ENCODE data around the gene DHDH.
"Not testable (repeated sequence)": the region's sequence is repeated elsewhere in the genome, so short reads cannot be mapped to it uniquely, and the experiment has no call there.

The DHDH gene

DNA sequence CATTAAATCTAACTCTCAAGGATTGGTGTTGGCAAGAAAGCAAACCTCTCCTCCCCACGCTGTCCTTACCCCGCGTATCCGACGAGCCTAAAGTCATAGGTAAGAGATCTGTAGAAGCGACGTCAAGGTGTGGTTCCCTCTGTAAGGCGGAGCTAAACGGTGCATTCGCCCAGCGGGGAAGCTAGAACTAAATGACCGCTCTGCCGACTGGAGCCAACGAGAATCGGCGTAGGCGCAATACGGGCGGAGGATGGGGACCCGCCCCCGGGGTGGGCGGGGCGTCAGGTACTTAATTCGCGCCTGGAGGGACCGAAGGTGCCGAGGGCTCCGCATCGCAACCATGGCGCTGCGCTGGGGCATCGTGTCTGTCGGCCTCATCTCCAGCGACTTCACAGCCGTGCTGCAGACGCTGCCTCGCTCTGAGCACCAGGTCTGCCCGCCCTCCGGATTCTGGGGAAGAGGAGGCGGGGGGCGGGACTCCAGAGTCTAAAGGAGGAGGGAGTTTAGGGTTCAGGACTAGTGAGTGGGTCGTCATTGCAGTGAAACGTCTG lies at the start of gene DHDH:
Gene DHDH (plus strand): TSS at position 318 of the 551 bp plus-strand sequence. CDS start 23 bp downstream, at position 341.
- peak; percentile 39 for DNase-seq

- DNase-seq, result no peak
Observed at GRCh38 chr19:48883726-48884125, 49.8 kb upstream of the DHDH start.

GRCh38 chr19:48887861-48888612 lies 45.5 kb upstream of the DHDH start:
- DNase-seq, result no peak

GRCh38 chr19:48889496-48889895 lies 44.0 kb upstream of the DHDH start:
- not testable (repeated sequence) for DNase-seq

DNA sequence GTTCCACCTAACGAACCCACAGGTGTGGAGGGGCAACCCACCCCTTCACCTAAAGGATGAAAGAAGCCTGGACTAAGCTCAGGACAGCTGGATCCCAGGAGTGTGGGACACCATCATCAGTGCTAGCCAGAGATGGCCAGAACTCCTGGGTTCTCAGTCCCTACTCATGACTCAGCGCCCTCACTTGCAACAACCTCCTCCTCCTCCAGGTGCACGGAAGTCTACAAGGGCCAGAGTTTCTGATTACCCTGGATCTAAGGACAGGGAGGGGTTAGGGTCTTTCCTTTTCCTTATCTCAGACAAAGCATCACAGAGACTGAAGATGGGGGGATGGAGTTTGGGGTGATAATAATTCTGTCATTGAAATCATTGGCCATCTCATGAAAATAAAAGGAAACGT lies 42.9 kb upstream of the DHDH start:
- DNase-seq, result no peak

DNA sequence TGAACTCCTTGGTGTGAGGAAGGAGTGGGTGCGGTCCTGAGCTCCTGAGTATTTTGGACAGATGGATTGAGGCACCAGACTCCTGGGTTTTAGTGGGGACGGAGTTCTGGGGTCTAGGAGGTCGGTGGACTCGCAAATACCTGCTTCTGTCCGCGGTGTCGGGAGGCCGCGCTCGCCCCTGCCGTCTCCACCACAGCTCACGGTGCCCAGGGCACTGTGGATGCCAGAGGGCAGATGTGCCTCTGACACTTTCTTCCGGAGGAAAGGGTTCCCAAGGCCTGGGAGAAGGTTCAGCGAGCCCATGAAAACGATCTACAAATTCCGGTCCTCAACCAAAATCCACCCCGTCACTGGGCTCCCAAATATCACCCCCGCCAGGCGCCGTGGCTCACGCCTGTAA lies 38.3 kb upstream of the DHDH start:
- DNase-seq, result no peak

- DNase-seq, result no peak
Observed at GRCh38 chr19:48896191-48896720, 37.2 kb upstream of the DHDH start.

DNA sequence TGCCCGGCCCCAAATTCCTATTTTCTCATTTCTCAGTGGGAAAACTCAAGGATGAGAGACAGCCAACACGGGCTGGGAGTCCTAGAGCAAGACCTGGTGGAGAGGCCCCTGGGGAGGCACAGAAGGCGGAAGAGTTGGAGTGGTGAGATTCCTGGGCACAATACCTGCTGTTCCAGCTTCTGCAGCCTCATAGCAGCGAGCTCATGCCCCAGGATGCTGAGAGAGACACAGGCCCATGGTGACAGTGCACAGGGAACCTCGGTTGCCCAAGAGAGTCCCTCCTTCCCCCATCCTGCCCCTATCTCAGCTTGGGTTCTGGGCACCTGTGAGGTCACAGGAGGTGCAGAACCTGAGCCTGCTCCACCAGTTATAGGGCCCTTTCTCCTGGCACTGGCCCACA lies 36.3 kb upstream of the DHDH start:
- no peak for DNase-seq

GRCh38 chr19:48899386-48899749 lies 34.1 kb upstream of the DHDH start:
- not testable (repeated sequence) for DNase-seq

- DNase-seq, result peak; percentile 96
Observed at GRCh38 chr19:48899781-48900476, 33.6 kb upstream of the DHDH start, which contains the start of gene NUCB1. Gene NUCB1 (plus strand): TSS chr19:48900312. CDS start chr19:48900797, 485 bp downstream.

DNA sequence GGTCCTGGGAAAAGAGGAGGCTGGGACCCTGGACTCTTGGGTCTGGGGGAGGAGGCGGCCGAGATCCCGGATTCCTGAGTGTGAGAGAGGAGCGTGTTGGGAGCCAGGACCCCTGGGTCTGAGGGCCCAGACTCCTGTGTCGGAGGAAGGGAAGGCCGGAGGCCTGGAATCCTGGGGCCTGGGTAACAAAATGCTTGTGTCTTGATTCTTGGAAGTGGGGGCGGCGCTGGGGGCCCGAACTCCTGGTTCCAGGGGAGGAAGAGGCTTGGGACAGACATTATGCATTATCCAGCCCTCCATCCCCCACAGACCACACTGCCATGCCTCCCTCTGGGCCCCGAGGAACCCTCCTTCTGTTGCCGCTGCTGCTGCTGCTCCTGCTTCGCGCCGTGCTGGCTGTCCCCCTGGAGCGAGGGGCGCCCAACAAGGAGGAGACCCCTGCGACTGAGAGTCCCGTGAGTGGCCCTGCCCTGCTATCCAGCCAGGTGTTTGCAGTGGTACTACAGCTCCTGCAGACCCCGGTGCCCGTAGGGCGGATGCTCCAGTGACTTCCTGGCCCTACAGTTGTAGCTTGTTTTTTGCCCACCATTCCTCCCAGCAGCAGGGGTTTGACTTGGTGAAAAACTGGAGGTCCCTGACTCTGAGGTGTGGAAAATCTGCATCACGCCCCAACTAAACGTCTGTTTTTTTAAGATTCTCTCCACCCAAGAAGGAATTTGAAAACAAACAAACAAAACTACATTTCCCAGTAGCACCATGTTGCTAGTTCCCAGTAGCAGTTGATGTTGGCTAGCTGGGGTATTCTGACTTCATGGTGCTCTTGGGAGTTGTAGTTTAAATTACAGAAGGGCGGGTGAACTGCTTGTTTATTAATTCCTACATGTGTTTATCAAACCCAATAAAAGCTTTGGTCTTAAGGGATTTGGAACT lies 32.8 kb upstream of the DHDH start:
- no peak for DNase-seq

DNA sequence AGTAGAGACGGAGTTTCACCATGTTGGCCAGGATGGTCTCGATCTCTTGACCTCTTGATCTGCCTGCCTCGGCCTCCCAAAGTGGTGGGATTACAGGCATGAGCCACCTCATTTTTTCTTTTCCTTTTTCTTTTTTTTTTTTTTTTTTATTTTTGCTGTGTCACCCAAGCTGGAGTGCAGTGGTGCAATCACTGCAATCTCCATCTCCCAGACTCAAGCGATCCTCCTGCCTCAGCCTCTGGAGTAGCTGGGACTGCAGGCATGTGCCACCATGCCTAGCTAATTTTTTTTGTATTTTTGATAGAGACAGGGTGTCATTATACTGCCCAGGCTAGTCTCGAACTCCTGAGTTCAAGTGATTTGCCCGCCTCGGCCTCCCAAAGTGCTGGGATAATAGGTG lies 31.2 kb upstream of the DHDH start:
- not testable (repeated sequence) for DNase-seq

DNA sequence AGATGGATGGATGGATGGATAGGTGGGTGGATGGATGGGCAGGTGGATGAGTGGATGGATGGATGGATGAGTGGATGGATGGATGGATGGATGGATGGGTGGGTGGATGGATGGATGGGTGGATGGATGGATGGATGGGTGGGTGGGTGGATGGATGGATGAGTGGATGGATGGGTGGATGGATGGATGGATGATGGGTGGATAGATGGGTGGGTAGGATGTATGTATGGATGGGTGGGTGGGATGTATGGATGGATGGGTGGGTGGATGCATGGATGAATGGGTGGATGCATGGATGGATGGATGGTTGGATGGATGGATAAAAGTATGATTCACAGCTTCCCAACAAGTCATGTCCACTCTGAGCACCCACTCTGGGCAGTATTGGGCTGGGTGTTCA lies 29.7 kb upstream of the DHDH start:
- not testable (repeated sequence) for DNase-seq

- no peak for DNase-seq
Observed at GRCh38 chr19:48905664-48906063, 27.8 kb upstream of the DHDH start.

GRCh38 chr19:48906324-48906723 lies 27.2 kb upstream of the DHDH start:
- no peak for DNase-seq

- no peak for DNase-seq
Observed at GRCh38 chr19:48907671-48908070, 25.8 kb upstream of the DHDH start.

- not testable (repeated sequence) for DNase-seq
Observed at GRCh38 chr19:48909424-48910077, 23.9 kb upstream of the DHDH start.

GRCh38 chr19:48910803-48911202 lies 22.7 kb upstream of the DHDH start:
- DNase-seq, result no peak

GRCh38 chr19:48913114-48913889 lies 20.2 kb upstream of the DHDH start:
- DNase-seq, result no peak

DNA sequence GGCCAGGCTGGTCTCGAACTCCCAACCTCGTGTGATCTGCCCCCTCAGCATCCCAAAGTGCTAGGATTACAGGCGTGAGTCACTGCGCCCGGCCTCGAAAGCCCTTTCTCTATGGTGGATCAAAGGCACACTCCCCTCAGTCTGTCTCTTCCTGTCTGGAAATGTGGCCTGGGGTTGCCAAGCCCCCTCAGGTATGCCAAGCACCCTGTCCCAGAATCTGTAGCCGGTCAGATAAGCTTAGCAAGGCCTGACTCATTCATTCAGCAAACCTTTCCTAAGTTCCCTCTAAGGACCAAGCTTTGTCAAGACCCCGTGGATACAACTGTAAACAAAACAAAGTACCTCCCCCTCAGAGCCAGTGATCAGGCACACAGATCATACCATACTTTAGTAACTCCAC lies 19.3 kb upstream of the DHDH start:
- DNase-seq, result no peak

DNA sequence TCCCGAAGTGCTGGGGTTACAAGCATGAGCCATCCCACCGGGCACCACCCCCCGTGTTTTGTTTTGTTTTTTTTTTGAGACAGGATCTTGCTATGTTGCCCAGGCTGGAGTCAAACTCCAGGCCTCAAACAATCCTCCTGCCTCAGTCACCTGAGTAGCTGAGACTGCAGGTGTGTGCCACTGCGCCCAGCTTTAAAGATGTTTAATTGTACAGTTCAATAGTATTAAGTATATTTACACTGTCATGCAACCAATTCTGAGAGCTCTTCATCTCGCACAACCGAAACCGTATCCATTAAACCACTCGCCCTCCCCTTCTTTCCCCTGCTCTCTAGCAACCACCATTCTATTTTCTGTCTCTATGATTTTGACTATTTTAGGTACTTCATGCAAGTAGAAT lies 17.7 kb upstream of the DHDH start:
- no peak for DNase-seq

All from GDM1 (cell line).